Activated naive CD4-positive, alpha-beta T cell treated with anti-CD3 and anti-CD28 coated beads, Interleukin-2, amount 50 U/mL, for 72 hours (primary cell): ENCODE results near the gene RAP1B. TPM values are rescaled to one million over a fixed set of nuclear protein-coding genes. Genes with fewer than 3 reads are reported as not detected.

ENCODE experiments used
- ATAC-seq, 2 donors: fragments of 150-1000 bp; cut with Tn5 transposase; 2 replicates each; pipeline ENCODE4 v1.10.0; 2021; ENCODE audit warnings: mild to moderate bottlenecking in 2 of 2, moderate library complexity in 2 of 2
- DNase-seq, 2 donors: peaks; one replicate each; pipeline ENCODE4 v3.0.0; 2021 to 2022; ENCODE audit warnings: low spot score in 2 of 2
- H3K27ac Mint-ChIP-seq, 2 donors: one replicate each; pipeline ENCODE4 v1.8.0; 2022; ENCODE audit warnings: mild to moderate bottlenecking in 2 of 2, mixed read lengths in 2 of 2
- H3K36me3 Mint-ChIP-seq, 2 donors: one replicate each; pipeline ENCODE4 v1.8.0; 2022; ENCODE audit warnings: mixed read lengths in 2 of 2
- H3K9me3 Mint-ChIP-seq, 2 donors: one replicate each; pipeline ENCODE4 v1.8.0; 2022; ENCODE audit warnings: mixed read lengths in 2 of 2
- total RNA-seq, 2 donors: library from RNA; stranded (reverse); gene quantifications; one replicate each; pipeline ENCODE4 v1.2.3, GENCODE V29; 2022

RAP1B gene
- total RNA-seq = 100 to 1,000 TPM; 182 to 232 TPM

- peak; percentile 85 to 87 for ATAC-seq
- H3K36me3 Mint-ChIP-seq = peaks cover 35 to 41% of the 10 kb centered on the region in 2 donors
Measured at GRCh38 chr12:68610370-68611093, at the start of gene RAP1B. Gene RAP1B, plus strand, starts transcription at chr12:68610899. Its CDS starts 37,826 bp downstream, at chr12:68648725.

GRCh38 chr12:68561830-68562229 lies 48.9 kb upstream of the RAP1B start:
- H3K36me3 Mint-ChIP-seq = peaks cover 0 to 6% of the 10 kb centered on the region in 2 donors
- no peak overlapping the region for H3K27ac Mint-ChIP-seq
- H3K9me3 Mint-ChIP-seq = peaks cover 0 to 9% of the 10 kb centered on the region in 2 donors
- no peak for DNase-seq
- no peak for ATAC-seq

More at GRCh38 chr12:68610370-68611093, at the start of gene RAP1B:
- no peaks in the 10 kb centered on the region for H3K9me3 Mint-ChIP-seq
- DNase-seq = peak; percentile 88 to 90
- H3K27ac Mint-ChIP-seq = peak within 1 kb of the TSS; percentile 98 to 100

- H3K27ac Mint-ChIP-seq = peak overlapping the region in 1 of 2 donors; percentile 58
- peaks cover 5 to 6% of the 10 kb centered on the region in 2 donors for H3K36me3 Mint-ChIP-seq
Measured at GRCh38 chr12:68564166-68564565, 46.5 kb upstream of the RAP1B start.

GRCh38 chr12:68565391-68565903 lies 45.3 kb upstream of the RAP1B start:
- DNase-seq (no peak), ATAC-seq (peak; percentile 66 to 80)
- peaks cover 1 to 5% of the 10 kb centered on the region in 2 donors for H3K36me3 Mint-ChIP-seq
- peaks cover 0 to 1% of the 10 kb centered on the region in 2 donors for H3K9me3 Mint-ChIP-seq
- no peak overlapping the region for H3K27ac Mint-ChIP-seq

More at GRCh38 chr12:68564166-68564565, 46.5 kb upstream of the RAP1B start:
- peaks cover 0 to 9% of the 10 kb centered on the region in 2 donors for H3K9me3 Mint-ChIP-seq
- ATAC-seq (no peak), DNase-seq (no peak)

- no peak overlapping the region for H3K27ac Mint-ChIP-seq
- H3K9me3 Mint-ChIP-seq = no peaks in the 10 kb centered on the region
- ATAC-seq = no peak
Measured at GRCh38 chr12:68568922-68569569, 41.7 kb upstream of the RAP1B start.

GRCh38 chr12:68572661-68573060 lies 38.0 kb upstream of the RAP1B start:
- Mint-ChIP-seq H3K36me3 (peaks cover 0 to 5% of the 10 kb centered on the region in 2 donors), H3K9me3 (no peaks in the 10 kb centered on the region), H3K27ac (no peak overlapping the region)
- ATAC-seq (no peak), DNase-seq (no peak)

More at GRCh38 chr12:68568922-68569569, 41.7 kb upstream of the RAP1B start:
- DNase-seq = no peak
- H3K36me3 Mint-ChIP-seq = peaks cover 0 to 5% of the 10 kb centered on the region in 2 donors

- H3K9me3 Mint-ChIP-seq = no peaks in the 10 kb centered on the region
- ATAC-seq (no peak), DNase-seq (no peak)
- no peak overlapping the region for H3K27ac Mint-ChIP-seq
- peaks cover 0 to 5% of the 10 kb centered on the region in 2 donors for H3K36me3 Mint-ChIP-seq
Measured at GRCh38 chr12:68573406-68573805, 37.3 kb upstream of the RAP1B start.

- H3K27ac Mint-ChIP-seq = no peak overlapping the region
- DNase-seq = no peak
- ATAC-seq = no peak
- H3K36me3 Mint-ChIP-seq = no peaks in the 10 kb centered on the region
- no peaks in the 10 kb centered on the region for H3K9me3 Mint-ChIP-seq
Measured at GRCh38 chr12:68577949-68578348, 32.8 kb upstream of the RAP1B start.

- peak overlapping the region in 1 of 2 donors; percentile 61 for H3K27ac Mint-ChIP-seq
- H3K9me3 Mint-ChIP-seq = no peaks in the 10 kb centered on the region
- no peaks in the 10 kb centered on the region for H3K36me3 Mint-ChIP-seq
- DNase-seq = no peak
- ATAC-seq = no peak
Measured at GRCh38 chr12:68578765-68579164, 31.9 kb upstream of the RAP1B start.

- H3K27ac Mint-ChIP-seq = peak overlapping the region; percentile 61 to 90
- ATAC-seq = peak in 1 of 2 donors; percentile 45
- DNase-seq = no peak
- no peaks in the 10 kb centered on the region for H3K9me3 Mint-ChIP-seq
- H3K36me3 Mint-ChIP-seq = no peaks in the 10 kb centered on the region
Measured at GRCh38 chr12:68579254-68579653, 31.4 kb upstream of the RAP1B start.

- DNase-seq (no peak), ATAC-seq (no peak)
- H3K36me3 Mint-ChIP-seq = no peaks in the 10 kb centered on the region
- H3K9me3 Mint-ChIP-seq = no peaks in the 10 kb centered on the region
- H3K27ac Mint-ChIP-seq = no peak overlapping the region
Measured at GRCh38 chr12:68580911-68581310, 29.8 kb upstream of the RAP1B start.

GRCh38 chr12:68581926-68582325 lies 28.8 kb upstream of the RAP1B start:
- ATAC-seq (no peak), DNase-seq (no peak)
- no peaks in the 10 kb centered on the region for H3K36me3 Mint-ChIP-seq
- H3K27ac Mint-ChIP-seq = no peak overlapping the region
- no peaks in the 10 kb centered on the region for H3K9me3 Mint-ChIP-seq

GRCh38 chr12:68585966-68586365 lies 24.7 kb upstream of the RAP1B start:
- Mint-ChIP-seq H3K36me3 (peaks cover 8 to 23% of the 10 kb centered on the region in 2 donors), H3K27ac (peak overlapping the region in 1 of 2 donors; percentile 65), H3K9me3 (peaks cover 5 to 11% of the 10 kb centered on the region in 2 donors)
- no peak for DNase-seq
- ATAC-seq = no peak

- ATAC-seq = peak; percentile 91 to 99
- H3K27ac Mint-ChIP-seq = peak overlapping the region in 1 of 2 donors; percentile 79
- H3K36me3 Mint-ChIP-seq = peaks cover 13 to 28% of the 10 kb centered on the region in 2 donors
- peaks cover 8 to 15% of the 10 kb centered on the region in 2 donors for H3K9me3 Mint-ChIP-seq
- peak in 1 of 2 donors; percentile 26 for DNase-seq
Measured at GRCh38 chr12:68587448-68587873, 23.2 kb upstream of the RAP1B start.

- no peak for DNase-seq
- Mint-ChIP-seq H3K27ac (no peak overlapping the region), H3K9me3 (peaks cover 8 to 15% of the 10 kb centered on the region in 2 donors), H3K36me3 (peaks cover 13 to 34% of the 10 kb centered on the region in 2 donors)
- ATAC-seq = no peak
Measured at GRCh38 chr12:68589194-68589593, 21.5 kb upstream of the RAP1B start.

- DNase-seq (no peak), ATAC-seq (peak; percentile 29 to 68)
- peaks cover 13 to 34% of the 10 kb centered on the region in 2 donors for H3K36me3 Mint-ChIP-seq
- peak overlapping the region; percentile 19 to 38 for H3K27ac Mint-ChIP-seq
- H3K9me3 Mint-ChIP-seq = peaks cover 8 to 15% of the 10 kb centered on the region in 2 donors
Measured at GRCh38 chr12:68591734-68592418, 18.8 kb upstream of the RAP1B start.
